Measurements from ENCODE around the gene KLHL10.

DNA sequence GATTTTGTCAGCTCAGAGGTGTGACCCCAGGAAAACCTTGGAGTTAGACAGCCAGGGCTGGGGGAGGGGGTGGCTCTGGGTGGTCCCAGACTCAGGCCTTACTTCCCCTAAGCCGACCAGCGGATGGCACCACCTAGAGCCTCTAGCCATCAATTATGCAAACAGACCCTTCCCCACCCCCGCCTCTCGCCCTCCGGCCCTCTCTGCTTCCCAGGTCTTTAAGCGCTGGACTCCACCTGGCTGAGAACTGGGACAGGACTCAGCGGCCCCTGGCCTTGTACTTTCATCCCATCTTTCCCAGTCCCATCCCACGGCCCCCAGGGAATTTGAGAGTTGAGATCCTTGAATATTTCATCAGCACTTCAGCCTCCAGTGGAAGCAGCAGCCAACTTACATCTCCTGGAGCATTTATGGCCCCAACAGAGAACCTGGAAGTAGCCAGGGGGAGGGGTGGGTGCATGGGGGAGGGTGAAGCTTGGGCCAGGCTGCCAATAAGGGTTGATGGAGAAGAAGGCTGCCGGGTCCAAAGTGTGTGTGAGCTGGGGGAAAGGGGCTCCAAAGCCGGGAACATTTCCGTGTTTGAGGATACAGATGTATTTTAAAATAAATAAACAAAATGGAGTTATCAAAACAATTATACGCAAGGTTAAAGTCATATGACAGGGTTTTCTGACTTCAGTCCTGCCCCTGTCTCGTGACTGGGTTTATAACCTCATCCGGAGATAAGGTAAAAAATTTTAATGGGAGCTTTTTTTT lies 43.7 kb upstream of the KLHL10 start:
- no peak for TF ChIP-seq YY1 (IDR thresholded peaks at IDR 0.05; ENCODE audit: insufficient read depth, insufficient read length)
- TF ChIP-seq ZNF274 (IDR thresholded peaks at IDR 0.05; ENCODE audit: low read depth, low read length): no peak
- no peak for TF ChIP-seq SUZ12 (IDR thresholded peaks at IDR 0.05; ENCODE audit: extremely low read depth, insufficient read depth, insufficient read length)

All from NT2/D1 (cell line).